OCI-LY3 (cell line): ENCODE data around the gene CHSY3.

Source experiments
- H2AFZ ChIP-seq: fragments of 200-600, 300-600 bp; shearing (Covaris generic); 2 replicates; pipeline ENCODE4 v1.6.0; 2014; ENCODE audit warnings: antibody characterized with exemption, low read depth, low read length
- H3K27ac ChIP-seq: fragments of 200-600, 300-600 bp; sonication (generic); 2 replicates; pipeline ENCODE4 v1.5.1; 2014; ENCODE audit warnings: mild to moderate bottlenecking, low read length, moderate library complexity, mixed read lengths
- H3K27me3 ChIP-seq: fragments of 200-600, 300-600 bp; sonication (generic); 2 replicates; pipeline ENCODE4 v1.6.1; 2014; ENCODE audit warnings: low read depth, low read length, mixed read lengths
- H3K36me3 ChIP-seq: fragments of 200-600, 300-600 bp; sonication (generic); replicated peaks from 2 replicates; pipeline ENCODE3; 2014; ENCODE audit warnings: low read depth, low read length, mixed read lengths
- H3K4me1 ChIP-seq: fragments of 300-600, 200-600 bp; sonication (generic); 2 replicates; pipeline ENCODE4 v1.6.1; 2014; ENCODE audit warnings: low read length, mixed read lengths
- H3K4me2 ChIP-seq: fragments of 200-600, 300-600 bp; sonication (generic); 2 replicates; pipeline ENCODE4 v1.6.1; 2014; ENCODE audit warnings: low read length, mixed read lengths
- H3K4me3 ChIP-seq: fragments of 300-600, 200-600 bp; sonication (generic); 2 replicates; pipeline ENCODE4 v1.5.1; 2014; ENCODE audit warnings: antibody characterized with exemption, mild to moderate bottlenecking, low read length, moderate library complexity
- H3K79me2 ChIP-seq: fragments of 300-600, 200-600 bp; shearing (Covaris generic); 2 replicates; pipeline ENCODE4 v1.6.1; 2014; ENCODE audit warnings: mild to moderate bottlenecking, low read length, mixed read lengths
- H3K9ac ChIP-seq: fragments of 300-600, 200-600 bp; shearing (Covaris generic); 2 replicates; pipeline ENCODE4 v1.6.0; 2014; ENCODE audit warnings: mild to moderate bottlenecking, low read length, moderate library complexity
- H3K9me3 ChIP-seq: fragments of 200-600, 300-600 bp; shearing (Covaris generic); 2 replicates; pipeline ENCODE4 v1.6.1; 2014; ENCODE audit warnings: low read length, mixed read lengths; ENCODE audit not compliant: insufficient read depth
- H4K20me1 ChIP-seq: fragments of 200-600, 300-600 bp; sonication (generic); 2 replicates; pipeline ENCODE4 v1.6.1; 2016; ENCODE audit warnings: low read length, mixed read lengths; ENCODE audit not compliant: insufficient read depth
- CTCF ChIP-seq: fragments of 200-600, 300-600 bp; sonication (generic); IDR thresholded peaks from 2 replicates; pipeline ENCODE4 v1.5.1; 2014; ENCODE audit warnings: antibody characterized with exemption, low read length, low read depth
- EZH2phosphoT487 ChIP-seq: fragments of 200-600 bp; shearing (Covaris generic); IDR thresholded peaks from 2 replicates; pipeline ENCODE4 v1.6.1; 2018; ENCODE audit warnings: antibody characterized with exemption, mixed run types, low read depth

CHSY3 gene

DNA sequence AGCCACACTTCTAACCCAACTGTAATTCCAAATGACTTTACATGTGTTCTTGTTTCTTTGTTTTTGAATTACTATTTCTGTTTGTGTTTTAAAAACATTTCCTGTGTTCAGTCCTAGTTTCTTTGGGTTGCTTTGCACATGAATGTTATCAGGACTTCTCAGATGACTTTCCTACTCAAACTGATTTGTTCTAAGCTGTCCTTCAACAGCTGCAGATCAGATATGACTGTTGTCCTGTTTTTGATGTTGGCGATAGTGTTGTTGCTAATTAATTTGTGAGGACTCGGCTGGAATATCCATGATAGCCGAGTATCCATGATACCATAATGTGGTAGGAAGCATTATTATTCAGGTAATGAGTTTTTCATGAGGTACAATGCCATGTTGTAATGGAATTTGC is 98.6 kb downstream of the CHSY3 start:
- H3K4me3 ChIP-seq = no peak overlapping the region
- no peak overlapping the region for H2AFZ ChIP-seq
- H3K9me3 ChIP-seq = no peaks in the 10 kb centered on the region
- H3K4me2 ChIP-seq = no peak overlapping the region
- no peaks in the 10 kb centered on the region for H3K4me1 ChIP-seq
- no peaks in the 10 kb centered on the region for H3K79me2 ChIP-seq
- no peaks in the 10 kb centered on the region for H3K27me3 ChIP-seq
- no peaks in the 10 kb centered on the region for H3K36me3 ChIP-seq
- no peak overlapping the region for H3K9ac ChIP-seq
- no peaks in the 10 kb centered on the region for H4K20me1 ChIP-seq
- H3K27ac ChIP-seq = no peak overlapping the region
- TF ChIP-seq CTCF (no peak), EZH2phosphoT487 (no peak)

DNA sequence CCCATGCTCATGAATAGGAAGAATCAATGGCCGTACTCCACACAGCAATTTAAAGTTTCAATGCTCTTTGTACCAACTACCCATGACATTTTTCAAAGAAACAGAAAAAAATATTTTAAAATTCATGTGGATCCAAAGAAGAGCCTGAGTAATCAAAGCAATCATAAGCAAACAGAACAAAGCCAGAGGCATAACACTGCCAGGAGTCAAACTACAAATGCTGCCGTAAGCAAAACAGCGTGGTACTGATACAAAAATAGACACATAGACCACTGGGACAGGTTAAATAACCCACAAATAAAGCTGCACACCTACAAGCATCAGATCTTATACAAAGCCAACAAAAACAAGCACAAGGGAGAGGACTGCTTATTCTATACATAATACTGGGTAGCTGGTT is 107.7 kb downstream of the CHSY3 start:
- Histone ChIP-seq H2AFZ (no peak overlapping the region), H3K9me3 (no peaks in the 10 kb centered on the region), H3K4me2 (no peak overlapping the region), H3K79me2 (no peaks in the 10 kb centered on the region), H3K4me3 (no peak overlapping the region), H3K27me3 (no peaks in the 10 kb centered on the region), H3K27ac (no peak overlapping the region), H3K9ac (no peak overlapping the region), H3K36me3 (no peaks in the 10 kb centered on the region), H4K20me1 (no peaks in the 10 kb centered on the region), H3K4me1 (no peaks in the 10 kb centered on the region)
- TF ChIP-seq CTCF = no peak

DNA sequence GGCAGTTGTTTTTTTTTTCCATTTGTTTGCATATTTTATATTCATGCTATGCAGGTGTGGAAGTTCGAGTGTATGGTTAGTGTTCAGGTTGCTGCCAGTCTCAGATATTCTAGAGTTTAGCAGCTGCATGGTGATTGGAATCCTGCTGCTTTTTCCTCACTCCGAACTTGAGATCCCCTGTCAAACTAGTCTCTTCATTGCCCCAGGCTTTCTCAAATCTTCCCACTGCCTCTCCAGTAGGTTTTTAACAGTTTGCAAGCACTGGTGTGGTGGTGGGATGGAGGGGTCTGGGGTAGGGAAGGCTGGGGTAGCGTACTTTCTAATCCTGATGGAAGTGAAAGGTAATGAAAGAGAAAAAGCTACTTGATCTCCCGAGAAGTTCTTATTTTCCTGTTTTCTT is 112.9 kb downstream of the CHSY3 start:
- Histone ChIP-seq H3K4me1 (no peaks in the 10 kb centered on the region), H2AFZ (no peak overlapping the region), H3K79me2 (no peaks in the 10 kb centered on the region), H3K9me3 (no peaks in the 10 kb centered on the region), H3K4me3 (no peak overlapping the region), H3K27me3 (no peaks in the 10 kb centered on the region), H3K9ac (no peak overlapping the region), H4K20me1 (no peaks in the 10 kb centered on the region), H3K27ac (no peak overlapping the region), H3K4me2 (no peak overlapping the region), H3K36me3 (no peaks in the 10 kb centered on the region)
- TF ChIP-seq CTCF (no peak), EZH2phosphoT487 (no peak)

- H3K4me2 ChIP-seq = no peak overlapping the region
- no peaks in the 10 kb centered on the region for H3K27me3 ChIP-seq
- no peaks in the 10 kb centered on the region for H3K4me1 ChIP-seq
- no peaks in the 10 kb centered on the region for H3K79me2 ChIP-seq
- no peak overlapping the region for H3K27ac ChIP-seq
- H3K9ac ChIP-seq = no peak overlapping the region
- H2AFZ ChIP-seq = no peak overlapping the region
- no peaks in the 10 kb centered on the region for H3K36me3 ChIP-seq
- TF ChIP-seq CTCF (no peak), EZH2phosphoT487 (no peak)
- no peaks in the 10 kb centered on the region for H3K9me3 ChIP-seq
- H4K20me1 ChIP-seq = no peaks in the 10 kb centered on the region
- H3K4me3 ChIP-seq = no peak overlapping the region
Observed at GRCh38 chr5:130018641-130019040, 114.4 kb downstream of the CHSY3 start.
